Astrocyte of the cerebellum (primary cell): ENCODE measurements around the gene ANAPC5.

Experiments used
- DNase-seq: peaks from one replicate; pipeline ENCODE4 v3.0.0-alpha.2; 2011; ENCODE audit warnings: low read depth
- H3K4me3 ChIP-seq: 2 replicates; pipeline ENCODE4 v1.5.1; 2011; ENCODE audit warnings: mild to moderate bottlenecking, low read depth, low read length, moderate library complexity
- in situ Hi-C: cut with HindIII; loops from 2 replicates; pipeline ENCODE4 v1.10.0; 2017; ENCODE audit warnings: low sequenced_read_pairs
- TF ChIP-seq, protein P1 (sequence below): IDR thresholded peaks from 2 replicates; pipeline ENCODE4 v1.5.1; 2012; ENCODE audit warnings: low read length, low read depth, moderate library complexity, mild to moderate bottlenecking; ENCODE audit errors: missing control alignments

ANAPC5 gene

DNA sequence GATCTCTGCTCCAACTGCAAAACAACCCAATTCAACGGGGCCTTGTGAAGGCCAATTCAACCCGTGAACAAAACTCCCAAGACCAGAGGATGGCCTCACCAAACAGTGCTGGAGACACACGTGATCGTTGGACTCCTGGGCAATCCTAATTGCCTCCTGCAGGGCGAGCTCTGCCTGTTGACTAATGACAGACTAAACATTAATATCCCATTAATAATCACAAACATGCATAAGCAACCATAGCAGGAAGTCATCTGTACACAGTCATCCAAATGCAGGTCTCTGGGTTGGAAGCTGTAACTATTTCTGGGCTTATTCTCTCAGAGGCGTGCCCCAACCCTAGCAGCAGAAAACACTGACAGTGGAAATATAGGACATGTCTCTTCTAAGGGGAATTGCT is 21.0 kb downstream of the ANAPC5 start:
- TF ChIP-seq, protein P1, sequence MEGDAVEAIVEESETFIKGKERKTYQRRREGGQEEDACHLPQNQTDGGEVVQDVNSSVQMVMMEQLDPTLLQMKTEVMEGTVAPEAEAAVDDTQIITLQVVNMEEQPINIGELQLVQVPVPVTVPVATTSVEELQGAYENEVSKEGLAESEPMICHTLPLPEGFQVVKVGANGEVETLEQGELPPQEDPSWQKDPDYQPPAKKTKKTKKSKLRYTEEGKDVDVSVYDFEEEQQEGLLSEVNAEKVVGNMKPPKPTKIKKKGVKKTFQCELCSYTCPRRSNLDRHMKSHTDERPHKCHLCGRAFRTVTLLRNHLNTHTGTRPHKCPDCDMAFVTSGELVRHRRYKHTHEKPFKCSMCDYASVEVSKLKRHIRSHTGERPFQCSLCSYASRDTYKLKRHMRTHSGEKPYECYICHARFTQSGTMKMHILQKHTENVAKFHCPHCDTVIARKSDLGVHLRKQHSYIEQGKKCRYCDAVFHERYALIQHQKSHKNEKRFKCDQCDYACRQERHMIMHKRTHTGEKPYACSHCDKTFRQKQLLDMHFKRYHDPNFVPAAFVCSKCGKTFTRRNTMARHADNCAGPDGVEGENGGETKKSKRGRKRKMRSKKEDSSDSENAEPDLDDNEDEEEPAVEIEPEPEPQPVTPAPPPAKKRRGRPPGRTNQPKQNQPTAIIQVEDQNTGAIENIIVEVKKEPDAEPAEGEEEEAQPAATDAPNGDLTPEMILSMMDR = no peak

DNA sequence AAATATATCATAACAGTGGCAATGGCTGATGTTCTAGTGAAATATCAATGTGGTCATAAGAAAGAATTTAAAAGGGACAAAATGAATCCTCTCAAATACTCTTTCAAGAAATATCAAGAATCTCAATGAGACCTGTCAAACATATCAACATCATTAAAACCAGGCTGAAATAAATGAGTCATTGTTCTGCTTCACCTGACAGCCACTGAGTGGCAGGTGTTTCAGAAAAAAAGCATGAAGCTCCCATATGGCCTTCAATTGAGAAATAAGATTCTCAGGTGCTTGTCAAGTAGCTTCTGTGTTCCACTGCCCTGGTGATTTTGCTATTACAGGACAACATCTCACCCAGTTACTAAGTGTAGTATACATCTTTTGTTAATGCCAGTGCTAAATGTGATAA is 21.5 kb downstream of the ANAPC5 start:
- DNase-seq = no peak
- in situ Hi-C loops = no loop called here
- no peak overlapping the region for H3K4me3 ChIP-seq
- TF ChIP-seq, protein P1 = no peak

More for the DNA sequence above, 21.0 kb downstream of the ANAPC5 start:
- in situ Hi-C loops = no loop called here
- DNase-seq = no peak
- H3K4me3 ChIP-seq = no peak overlapping the region

DNA sequence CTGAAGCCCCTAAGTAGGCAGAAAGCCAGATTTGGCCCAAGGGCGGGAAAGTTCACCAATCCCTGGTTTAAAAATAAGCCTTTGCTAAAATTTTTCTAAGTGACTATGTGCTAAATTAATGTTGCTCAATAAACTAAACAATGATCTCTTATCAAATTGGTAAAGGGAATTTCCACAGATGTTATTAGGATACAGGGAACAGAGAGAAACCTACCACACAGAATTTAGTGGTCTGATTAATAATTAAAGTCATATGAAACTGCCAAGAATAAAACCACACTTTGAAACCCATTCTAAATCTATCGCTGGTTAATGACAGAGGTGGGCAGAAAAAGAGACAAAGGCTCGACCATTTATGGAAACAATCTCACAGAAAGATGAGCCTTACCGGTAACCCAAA is 22.0 kb downstream of the ANAPC5 start:
- DNase-seq = no peak
- no peak overlapping the region for H3K4me3 ChIP-seq
- TF ChIP-seq, protein P1 = no peak
- in situ Hi-C loops = no loop called here

DNA sequence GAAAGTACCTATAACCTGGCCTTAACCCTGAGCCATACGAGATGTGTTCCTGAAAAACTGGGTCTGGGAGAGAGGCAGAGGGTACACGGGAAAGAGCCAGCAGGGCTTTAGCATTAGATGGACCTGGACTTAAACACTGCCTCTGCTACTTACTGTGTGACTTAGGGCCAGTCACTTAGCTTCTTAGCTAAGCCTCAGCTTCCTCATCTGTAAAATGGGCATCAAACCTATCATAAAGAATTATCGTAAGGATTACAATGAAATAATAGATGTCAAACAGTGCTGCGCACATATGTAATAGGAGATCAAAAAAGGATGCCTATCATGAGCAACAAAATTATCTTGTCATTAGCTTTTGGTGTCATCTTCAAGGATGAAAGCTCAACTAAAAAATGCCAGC is 23.6 kb downstream of the ANAPC5 start:
- in situ Hi-C loops = no loop called here
- DNase-seq = no peak
- no peak overlapping the region for H3K4me3 ChIP-seq
- TF ChIP-seq, protein P1 = no peak

DNA sequence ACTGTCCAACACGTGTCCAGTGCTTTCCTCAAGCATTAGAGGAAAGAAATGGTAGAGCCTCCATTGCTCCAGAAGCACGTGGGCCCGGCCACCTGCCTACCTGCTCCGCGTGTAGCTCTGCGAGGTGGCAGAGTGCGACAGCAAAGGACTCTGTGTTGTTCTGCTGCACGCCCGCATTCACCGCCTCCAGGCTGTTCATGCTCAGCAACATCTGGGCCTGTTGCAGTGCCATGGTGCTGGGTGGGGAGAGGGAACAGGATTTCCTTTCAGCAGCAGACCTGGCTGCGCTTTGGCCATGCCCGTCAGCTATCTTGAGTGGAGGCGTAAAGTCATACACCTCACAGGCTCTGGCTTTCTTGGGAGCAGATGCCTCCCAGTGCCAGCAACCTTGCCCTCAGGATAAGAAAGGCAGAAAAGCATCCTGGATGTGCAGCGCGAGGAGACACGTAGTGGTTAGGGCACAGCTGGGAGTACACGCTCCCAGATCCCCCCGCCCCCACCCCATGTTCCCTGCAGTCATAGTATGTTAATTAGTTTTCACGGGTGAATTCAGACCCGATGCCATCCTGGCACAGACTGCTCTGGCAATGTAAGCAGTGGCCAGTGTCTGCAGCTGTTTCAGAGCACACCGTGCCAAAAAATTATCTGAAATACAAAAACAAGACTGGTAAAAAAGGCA is 25.1 kb downstream of the ANAPC5 start:
- H3K4me3 ChIP-seq = no peak overlapping the region
- DNase-seq = no peak
- in situ Hi-C loops = no loop called here

DNA sequence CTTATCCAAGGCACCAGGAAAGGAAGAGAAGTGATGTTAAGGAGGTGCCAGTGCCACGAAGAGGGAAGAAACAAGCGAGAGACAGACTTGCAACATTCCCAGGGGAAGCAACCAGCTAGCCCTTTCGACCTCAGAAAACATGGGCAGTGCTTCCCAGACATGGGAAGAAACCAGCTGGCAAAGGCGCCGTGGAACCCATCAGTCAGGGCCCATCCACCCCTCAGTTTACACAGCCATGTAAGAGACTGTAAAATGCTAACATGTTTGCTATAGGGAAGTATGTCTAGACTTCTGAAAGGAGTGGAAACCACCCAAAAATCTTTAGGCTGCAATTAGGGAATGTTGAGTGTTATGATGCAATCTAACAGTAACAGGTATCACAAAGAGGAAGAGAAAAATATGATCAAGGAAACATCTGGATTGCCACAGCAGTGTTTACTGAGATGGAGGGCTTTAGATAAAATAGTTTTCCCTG is 26.3 kb downstream of the ANAPC5 start:
- H3K4me3 ChIP-seq = no peak overlapping the region
- in situ Hi-C loops = no loop called here
- TF ChIP-seq, protein P1 = no peak
- DNase-seq = no peak

More for the DNA sequence above, 25.1 kb downstream of the ANAPC5 start:
- TF ChIP-seq, protein P1 = no peak
